GM12875 (cell line): ENCODE results near the gene SCP2D1.

Experiments used
- H3K4me3 ChIP-seq: one replicate; pipeline ENCODE4 v1.5.1; 2011; ENCODE audit warnings: low read depth, low read length, control low read depth
- CTCF ChIP-seq: IDR thresholded peaks from 2 replicates; pipeline ENCODE4 v1.5.1; 2011; ENCODE audit warnings: low read depth, mild to moderate bottlenecking, control low read depth, inconsistent platforms, low read length, moderate library complexity, borderline replicate concordance; ENCODE audit not compliant: insufficient read depth

SCP2D1 gene

GRCh38 chr20:18795366-18795765 is 18.2 kb upstream of the SCP2D1 start:
- no peak overlapping the region for H3K4me3 ChIP-seq

GRCh38 chr20:18796282-18796833 is 17.2 kb upstream of the SCP2D1 start:
- no peak for TF ChIP-seq CTCF
- H3K4me3 ChIP-seq = no peak overlapping the region

More at GRCh38 chr20:18795366-18795765, 18.2 kb upstream of the SCP2D1 start:
- no peak for TF ChIP-seq CTCF

- no peak overlapping the region for H3K4me3 ChIP-seq
- no peak for TF ChIP-seq CTCF
These were observed 12.1 kb upstream of the SCP2D1 start for GRCh38 chr20:18801516-18801915.

GRCh38 chr20:18802012-18802634 is 11.5 kb upstream of the SCP2D1 start:
- TF ChIP-seq CTCF = no peak
- H3K4me3 ChIP-seq = no peak overlapping the region

GRCh38 chr20:18805881-18806280 is 7.7 kb upstream of the SCP2D1 start:
- TF ChIP-seq CTCF = no peak
- no peak overlapping the region for H3K4me3 ChIP-seq

- no peak overlapping the region for H3K4me3 ChIP-seq
- TF ChIP-seq CTCF = no peak
These were observed 4.9 kb upstream of the SCP2D1 start for GRCh38 chr20:18808712-18809111.

- H3K4me3 ChIP-seq = no peak overlapping the region
- no peak for TF ChIP-seq CTCF
These were observed 2.4 kb upstream of the SCP2D1 start for GRCh38 chr20:18811186-18811585.
